Dedifferentiated amniotic fluid mesenchymal stem cell (primary cell): ENCODE results near the gene PSMB5.
"Not testable (repeated sequence)": the region's sequence is repeated elsewhere in the genome, so short reads cannot be mapped to it uniquely, and the experiment has no call there.

Source experiments
- DNase-seq: peaks from one replicate; pipeline ENCODE4 v3.0.0-alpha.2; 2016; ENCODE audit errors: extremely low spot score

PSMB5 gene

GRCh38 chr14:23015618-23016017 lies 19.1 kb downstream of the PSMB5 start:
- DNase-seq: no peak

DNA sequence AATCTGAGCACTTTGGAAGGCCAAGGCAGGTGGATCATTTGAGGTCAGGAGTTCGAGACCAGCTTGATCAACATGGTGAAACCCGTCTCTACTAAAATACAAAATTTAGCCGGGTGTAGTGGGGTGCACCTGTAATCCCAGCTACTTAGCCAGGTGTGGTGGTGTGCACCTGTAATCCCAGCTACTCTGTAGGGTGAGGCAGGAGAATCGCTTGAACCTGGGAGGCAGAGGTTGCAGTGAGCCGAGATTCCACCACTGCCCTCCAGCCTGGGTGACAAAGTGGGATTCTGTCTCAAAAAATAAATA lies 21.0 kb downstream of the PSMB5 start:
- not testable (repeated sequence) for DNase-seq

DNA sequence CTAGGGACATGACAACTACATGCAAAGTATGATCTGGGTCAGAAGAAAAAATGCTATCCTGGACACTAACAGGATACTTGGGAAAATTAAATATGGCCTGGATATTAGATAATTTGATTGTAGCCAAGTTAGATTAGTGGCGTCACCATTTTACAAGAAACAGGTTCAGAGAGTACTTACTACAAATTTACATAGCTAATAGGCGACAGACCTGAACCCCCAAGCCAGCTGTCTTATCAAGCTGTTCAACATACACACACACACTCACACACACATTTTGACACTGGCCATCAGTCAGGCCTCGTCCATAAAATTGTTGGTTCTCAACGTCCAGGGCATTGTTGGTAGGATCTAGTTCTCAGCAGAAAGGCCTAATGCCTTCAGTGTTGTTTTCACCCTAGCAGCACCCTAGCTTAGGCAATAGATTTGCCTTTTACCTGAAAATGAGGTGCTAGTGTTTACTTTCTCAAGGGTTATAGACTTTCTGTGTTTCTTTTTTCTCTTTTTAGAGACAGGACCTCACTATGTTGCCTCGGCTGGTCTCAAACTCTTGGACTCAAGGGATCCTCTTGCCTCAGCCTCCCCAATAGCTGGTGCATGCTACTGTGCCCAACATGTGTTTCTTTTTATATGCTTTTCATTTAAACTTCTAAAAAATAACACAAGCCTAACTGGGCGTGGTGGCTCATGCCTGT lies 21.5 kb downstream of the PSMB5 start:
- no peak for DNase-seq

DNA sequence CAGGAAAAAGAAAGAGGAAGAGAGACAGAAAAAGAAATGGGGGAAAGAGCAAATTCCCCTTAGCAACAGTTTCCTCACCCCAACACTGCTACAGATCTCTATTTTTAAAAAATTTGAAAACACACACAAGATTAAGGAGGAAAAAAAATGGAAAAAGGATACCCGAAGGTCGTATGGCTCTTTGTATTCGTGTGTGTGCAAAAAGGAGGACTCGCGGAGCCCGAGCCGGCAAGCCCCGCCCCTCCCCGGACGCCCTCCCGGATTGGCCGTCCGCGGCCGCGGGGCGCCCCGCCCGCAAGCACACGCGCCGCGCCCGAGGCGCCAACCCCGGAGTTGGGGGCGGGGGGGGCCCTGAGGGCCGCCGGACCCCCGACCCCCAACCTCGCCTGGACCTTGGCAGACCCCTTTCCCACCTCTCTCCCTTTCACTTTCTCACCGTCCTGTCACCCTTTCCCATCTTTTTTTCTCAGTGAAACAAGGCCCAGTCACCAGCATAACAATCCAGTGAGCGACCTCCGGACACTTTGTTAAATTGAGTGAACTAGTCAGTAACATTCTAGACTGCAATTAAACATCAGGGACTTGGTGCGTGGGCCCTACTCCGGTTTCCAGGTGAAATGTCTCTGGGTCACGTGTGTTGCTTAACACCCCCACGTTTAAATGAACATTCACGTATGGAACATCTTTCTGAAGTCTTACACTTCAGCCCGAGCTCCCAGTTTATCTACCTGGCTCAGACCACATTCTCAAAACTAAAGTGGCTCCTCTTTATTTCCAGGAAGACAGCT lies 24.6 kb downstream of the PSMB5 start, which contains the start of gene C14orf93:
TSS of gene C14orf93 (minus strand) at position 205 of the 788 bp plus-strand sequence. CDS start 11,120 bp downstream, outside the sequence.
- peak; percentile 42 for DNase-seq

DNA sequence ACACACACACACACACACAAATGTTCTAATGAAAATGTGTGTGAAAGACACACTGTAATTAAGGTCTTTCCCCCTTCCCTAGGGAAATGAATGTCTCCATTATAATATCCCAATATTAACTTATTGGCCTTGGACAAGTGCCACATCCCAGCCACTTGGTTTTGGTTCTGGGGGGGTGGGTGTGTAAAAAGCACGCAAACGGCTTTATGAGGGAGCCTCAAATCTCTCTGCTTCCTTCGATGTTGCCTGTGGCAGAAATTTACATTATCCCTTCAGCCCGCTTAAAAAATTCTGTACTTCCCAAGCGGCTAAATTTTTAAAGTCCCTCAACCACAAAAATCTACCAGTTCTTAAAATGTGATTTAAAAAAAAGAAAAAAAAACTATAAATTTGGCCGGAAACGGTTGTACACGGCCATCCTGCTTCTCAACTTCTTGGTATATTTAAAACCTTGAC lies 25.2 kb downstream of the PSMB5 start:
- DNase-seq: no peak

- no peak for DNase-seq
These were observed 25.9 kb downstream of the PSMB5 start for GRCh38 chr14:23008831-23009230.

DNA sequence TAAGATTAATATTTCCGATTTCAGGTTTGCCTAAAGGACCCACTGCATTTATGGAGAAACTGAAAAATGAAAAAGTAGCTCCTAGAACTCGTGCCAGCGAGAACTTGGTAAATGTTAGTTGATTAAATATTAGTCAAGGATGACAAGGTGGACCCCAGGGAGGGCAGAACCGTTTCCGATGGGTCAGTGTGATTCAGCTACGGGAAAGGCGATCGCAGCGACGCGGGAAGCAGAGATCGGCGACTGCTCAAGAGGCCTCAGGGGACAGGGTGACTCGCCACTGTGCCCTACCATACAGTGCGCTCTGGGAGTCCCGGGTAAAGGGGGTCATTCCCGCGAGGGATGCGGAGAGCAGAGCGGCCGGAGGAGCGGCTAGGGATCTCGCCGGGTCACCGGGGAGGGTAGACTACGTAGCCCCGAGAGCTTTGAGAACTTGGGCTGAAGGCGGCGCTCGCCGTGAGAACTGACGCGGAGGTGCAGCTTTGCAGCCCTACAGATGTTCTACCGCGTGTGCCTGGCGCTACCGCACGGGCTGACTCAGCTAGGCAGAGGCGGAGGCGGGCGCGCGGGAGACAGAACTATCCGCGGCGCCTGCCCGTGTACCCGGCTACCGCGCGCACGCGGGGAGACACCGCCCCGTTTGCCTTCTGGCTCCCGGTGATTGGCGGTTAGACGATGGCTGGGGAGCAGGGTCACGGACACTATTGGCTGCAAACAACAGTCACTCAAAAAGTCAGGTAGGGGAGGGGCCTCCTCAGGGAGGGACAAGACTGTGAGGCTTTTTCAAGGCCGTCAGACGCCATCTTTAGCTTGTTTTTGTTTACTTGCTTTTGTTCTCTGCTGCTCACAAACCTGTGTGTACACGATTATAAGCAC lies 27.9 kb downstream of the PSMB5 start:
- DNase-seq: peak; percentile 98

DNA sequence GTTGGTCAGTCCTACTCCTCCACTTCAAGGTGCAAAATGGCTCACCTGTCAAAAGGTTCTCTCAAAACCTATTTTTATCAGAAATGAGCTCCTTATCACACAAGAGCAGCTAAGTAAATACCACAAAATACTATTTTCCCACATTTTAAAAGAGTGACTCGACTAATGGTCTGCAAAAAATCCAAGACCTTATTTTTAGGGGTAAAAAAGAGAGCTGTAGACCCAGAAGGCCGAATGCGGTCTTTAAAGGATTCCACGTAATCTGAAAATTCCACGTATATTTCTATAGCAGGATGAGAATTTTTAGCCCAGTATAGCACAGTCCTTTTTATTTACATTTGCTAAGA lies 28.5 kb downstream of the PSMB5 start:
- DNase-seq: no peak

DNA sequence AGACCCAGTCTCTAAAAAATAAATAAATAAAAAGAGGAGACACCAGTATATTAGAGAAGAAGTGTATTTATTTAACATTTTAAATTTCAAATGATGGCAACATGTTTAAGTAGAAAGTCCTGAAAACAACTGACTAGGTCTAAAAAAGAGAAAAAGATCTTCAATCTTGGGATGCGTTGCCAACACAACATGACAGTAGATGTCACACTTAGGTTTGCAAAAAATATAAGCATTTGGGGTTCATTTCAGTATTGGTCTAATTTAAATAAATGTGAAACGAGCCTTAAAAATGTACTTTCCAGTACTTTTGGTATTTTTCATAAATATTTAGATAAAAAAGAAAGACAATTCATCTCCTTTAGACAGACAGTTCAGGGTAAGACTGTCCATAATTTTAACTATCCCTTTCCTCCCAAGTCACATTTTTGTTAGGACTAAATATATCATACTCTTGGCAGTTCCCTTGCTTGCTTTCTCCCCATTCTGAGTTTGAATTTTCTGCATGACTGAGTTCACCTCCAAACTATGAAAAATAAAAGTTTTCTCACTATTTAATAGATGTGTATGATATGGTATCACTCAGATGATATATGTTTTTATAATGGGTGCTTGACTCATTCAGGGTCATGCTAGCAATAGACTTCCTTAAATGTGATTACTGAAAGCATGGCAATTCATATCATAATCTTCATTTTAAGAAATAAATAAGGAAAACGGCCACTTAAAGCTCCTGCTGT lies 29.1 kb downstream of the PSMB5 start:
- no peak for DNase-seq

- not testable (repeated sequence) for DNase-seq
These were observed 30.4 kb downstream of the PSMB5 start for GRCh38 chr14:23004274-23004673.

GRCh38 chr14:23002592-23002991 lies 32.1 kb downstream of the PSMB5 start:
- DNase-seq: no peak

DNA sequence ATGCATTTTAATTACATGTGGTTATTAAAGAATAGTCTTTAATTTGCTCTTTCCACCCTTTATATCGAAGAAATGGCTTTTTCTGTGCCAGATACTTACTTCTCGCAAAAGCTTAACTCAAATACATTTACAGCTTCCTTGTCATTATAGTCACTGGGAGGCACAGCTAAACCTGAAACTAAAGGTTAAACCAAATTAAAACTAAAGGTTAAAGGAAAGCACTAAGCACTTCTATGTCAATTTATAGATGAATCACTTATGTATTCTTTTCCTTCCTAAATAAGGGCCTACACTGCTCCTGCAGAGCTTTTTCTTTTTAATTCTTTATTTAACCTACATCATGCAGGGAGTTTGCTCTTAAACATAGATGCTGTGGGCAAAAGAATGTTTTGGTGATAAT lies 33.8 kb downstream of the PSMB5 start:
- DNase-seq: no peak

DNA sequence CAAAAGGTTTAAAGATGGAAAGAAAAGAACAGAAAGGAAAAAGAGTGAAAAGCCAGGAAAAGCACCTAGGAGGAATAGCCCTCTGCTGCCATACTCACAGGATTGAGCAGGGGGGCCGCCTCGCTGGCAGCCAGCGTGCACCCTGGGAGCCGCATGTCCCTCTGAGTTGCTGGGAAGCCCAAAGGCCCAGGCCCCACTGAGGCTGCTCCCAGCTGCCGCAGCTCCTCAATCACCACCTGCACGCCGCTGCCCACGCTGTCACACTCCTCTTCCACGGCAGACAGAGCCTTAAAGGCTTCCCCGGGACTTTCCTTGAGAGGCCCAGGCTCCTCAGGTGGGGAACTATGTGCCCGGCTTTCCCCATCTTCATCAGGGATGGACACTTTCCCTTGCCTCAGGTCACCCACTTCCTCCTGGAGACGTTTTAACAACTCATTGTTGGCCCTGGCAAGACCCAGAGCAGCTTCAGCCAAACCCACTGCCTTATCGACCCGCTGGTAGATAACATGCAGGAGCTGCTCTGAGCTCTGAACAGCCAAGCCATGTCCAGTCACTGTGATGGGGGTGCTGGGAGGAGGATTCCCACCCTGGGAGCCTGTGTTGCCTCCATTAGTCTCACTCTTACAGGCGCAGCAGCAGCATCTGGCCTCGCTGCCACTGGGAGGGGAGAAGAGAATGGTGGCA lies 36.2 kb downstream of the PSMB5 start:
- DNase-seq: no peak

DNA sequence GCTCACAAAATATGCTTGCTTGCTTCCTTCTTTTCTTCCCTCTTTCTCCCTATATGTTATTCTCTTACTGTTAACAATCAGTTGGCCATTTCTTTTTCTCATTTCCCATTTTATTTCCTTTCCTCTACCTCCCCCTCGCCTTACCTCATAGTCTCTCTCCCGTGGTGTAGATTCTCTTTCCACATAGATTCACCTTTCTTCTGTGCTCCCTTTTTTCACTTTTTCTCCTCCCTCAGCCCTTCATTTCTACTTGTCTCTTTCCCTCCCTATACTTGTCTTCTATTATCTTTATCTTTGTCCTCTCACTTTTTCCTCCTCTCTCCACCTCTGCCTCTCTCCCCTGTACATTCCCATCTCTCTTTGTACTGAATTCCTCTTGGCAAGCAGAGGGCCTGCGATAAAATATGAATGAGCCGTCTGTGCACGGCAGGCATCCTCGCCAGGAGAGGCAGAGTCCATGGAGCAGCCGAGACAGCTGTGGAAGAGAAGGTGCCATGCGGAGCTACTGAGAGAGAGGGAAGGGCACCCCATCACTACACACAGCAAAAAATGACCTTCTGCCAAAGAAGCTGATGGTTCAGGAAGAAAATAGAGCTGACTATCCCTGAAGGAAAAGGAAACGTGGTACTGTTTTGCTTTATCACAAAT lies 36.9 kb downstream of the PSMB5 start:
- no peak for DNase-seq

DNA sequence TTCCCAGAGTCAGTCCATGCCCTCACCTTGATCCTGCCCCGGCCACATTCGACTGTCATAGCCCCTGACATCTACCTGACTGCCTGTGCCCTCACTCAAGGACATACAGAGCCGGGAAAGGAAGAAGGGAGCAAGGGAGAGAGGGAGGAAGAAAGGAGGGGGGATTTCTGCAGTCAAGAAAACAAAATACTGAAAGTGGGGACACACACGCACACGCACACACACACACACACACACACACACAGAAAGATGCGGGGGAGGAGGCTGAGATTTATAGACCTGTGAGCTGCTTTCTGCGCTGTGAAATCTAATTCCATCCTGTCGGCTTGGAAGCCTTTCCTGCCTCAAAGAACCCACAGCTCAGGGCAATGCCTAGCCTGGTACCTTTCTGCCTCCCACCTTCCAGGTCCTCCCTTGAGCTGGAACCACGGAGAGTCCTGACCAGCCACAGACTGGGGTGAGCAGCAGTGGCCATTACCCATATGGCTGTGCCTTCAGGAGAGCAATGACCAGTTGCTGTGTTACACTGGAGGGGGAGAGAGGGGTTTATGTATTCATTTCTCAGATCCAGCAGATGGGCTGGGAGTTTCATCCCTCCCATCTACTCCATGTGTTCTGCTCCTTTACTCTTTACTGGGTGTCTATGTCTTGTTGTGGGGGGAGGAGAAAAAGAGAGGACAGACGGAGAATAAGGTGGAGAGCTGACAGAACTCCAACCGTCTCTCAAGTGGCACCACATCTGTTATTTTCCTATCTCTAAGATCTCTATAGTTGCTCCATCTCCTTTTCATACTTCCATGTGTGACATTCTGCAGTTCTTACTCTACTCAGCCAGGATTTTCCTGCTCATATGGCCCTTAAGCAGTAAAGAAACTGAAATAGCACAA lies 37.7 kb downstream of the PSMB5 start:
- no peak for DNase-seq

DNA sequence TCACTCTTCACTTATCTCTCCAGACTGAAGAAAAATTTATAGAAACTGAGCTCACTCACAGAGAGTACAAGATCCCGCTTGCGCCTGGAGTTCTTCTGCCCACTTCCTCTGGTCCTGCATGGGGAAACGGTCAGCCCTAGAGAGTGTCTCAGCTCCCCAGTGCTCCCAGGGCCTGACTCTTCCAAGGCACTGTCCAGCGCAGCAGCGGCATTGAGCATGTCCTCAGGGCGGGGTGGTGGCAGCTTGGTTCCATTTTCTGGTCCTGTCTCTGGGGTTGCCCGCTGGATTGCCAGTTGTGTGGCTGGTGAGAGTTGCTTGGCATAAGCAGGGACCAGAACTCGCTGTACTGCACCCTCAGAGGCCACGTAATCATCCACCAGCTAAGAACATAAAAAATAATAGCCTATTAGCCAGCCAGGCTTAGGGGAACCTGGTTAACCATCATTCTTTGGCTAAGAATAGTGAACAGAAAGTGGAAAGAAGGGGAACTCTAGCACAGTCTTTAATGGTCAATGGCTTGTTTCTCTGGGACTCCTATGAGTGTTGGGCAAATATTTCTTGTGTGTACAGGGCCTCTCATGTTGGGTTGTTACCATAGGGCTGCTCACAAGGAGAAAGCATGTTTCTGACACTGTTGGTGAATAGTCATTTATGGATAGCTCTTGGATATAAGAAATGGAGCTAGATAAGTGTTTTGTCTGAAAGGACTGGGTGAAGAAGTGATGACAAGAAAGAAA lies 38.6 kb downstream of the PSMB5 start:
- DNase-seq: no peak

GRCh38 chr14:22994762-22995275 lies 39.9 kb downstream of the PSMB5 start:
- DNase-seq: no peak

- DNase-seq: no peak
These were observed 41.2 kb downstream of the PSMB5 start for GRCh38 chr14:22993517-22993916.

DNA sequence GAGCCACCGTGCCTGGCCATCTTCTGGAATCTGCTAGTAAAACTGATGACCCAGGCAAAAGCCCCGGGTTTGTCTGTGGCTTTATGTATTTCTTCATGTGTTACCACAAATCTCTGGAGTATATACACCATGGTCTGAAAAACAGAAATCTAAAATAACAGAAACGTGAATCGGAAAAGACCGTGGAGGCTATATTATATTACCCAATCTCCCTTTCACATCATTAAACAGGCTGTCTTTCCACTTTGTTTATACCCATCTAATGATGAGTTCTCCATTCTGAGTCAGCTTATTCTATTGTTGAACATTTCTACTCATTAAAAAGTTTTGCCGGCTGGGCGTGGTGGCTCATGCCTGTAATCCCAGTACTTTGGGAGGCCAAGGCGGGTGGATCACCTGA lies 42.8 kb downstream of the PSMB5 start:
- DNase-seq: no peak
